Kidney tubule cell (primary cell): ENCODE measurements around the gene LEMD2.

Experiments used
- DNase-seq: peaks from one replicate; pipeline ENCODE4 v3.0.0-alpha.2; 2018; ENCODE audit warnings: low spot score

Gene LEMD2

GRCh38 chr6:33819021-33819420 is 30.1 kb upstream of the LEMD2 start:
- no peak for DNase-seq

- DNase-seq = no peak
Measured at GRCh38 chr6:33818293-33818692, 29.4 kb upstream of the LEMD2 start.

GRCh38 chr6:33817489-33817888 is 28.6 kb upstream of the LEMD2 start:
- no peak for DNase-seq

- no peak for DNase-seq
Measured at GRCh38 chr6:33816911-33817310, 28.0 kb upstream of the LEMD2 start.

GRCh38 chr6:33815854-33816253 is 26.9 kb upstream of the LEMD2 start:
- peak; percentile 7 for DNase-seq

GRCh38 chr6:33813990-33814985 is 25.4 kb upstream of the LEMD2 start:
- no peak for DNase-seq

GRCh38 chr6:33813246-33813904 is 24.4 kb upstream of the LEMD2 start:
- DNase-seq = no peak

GRCh38 chr6:33812669-33813068 is 23.7 kb upstream of the LEMD2 start:
- peak; percentile 49 for DNase-seq

- DNase-seq = no peak
Measured at GRCh38 chr6:33809594-33809993, 20.7 kb upstream of the LEMD2 start.

- DNase-seq = no peak
Measured at GRCh38 chr6:33808641-33809180, 19.8 kb upstream of the LEMD2 start.

- DNase-seq = no peak
Measured at GRCh38 chr6:33807606-33808005, 18.7 kb upstream of the LEMD2 start.

- no peak for DNase-seq
Measured at GRCh38 chr6:33806841-33807240, 17.9 kb upstream of the LEMD2 start.

GRCh38 chr6:33803571-33804053 is 14.7 kb upstream of the LEMD2 start, which contains the start of gene MLN:
TSS of gene MLN (minus strand) at chr6:33804003. CDS start at chr6:33801163, 2,840 bp downstream.
- DNase-seq = no peak

- DNase-seq = no peak
Measured at GRCh38 chr6:33802186-33802958, 13.4 kb upstream of the LEMD2 start.

GRCh38 chr6:33801611-33802010 is 12.7 kb upstream of the LEMD2 start:
- no peak for DNase-seq

GRCh38 chr6:33800248-33800969 is 11.5 kb upstream of the LEMD2 start:
- no peak for DNase-seq

- no peak for DNase-seq
Measured at GRCh38 chr6:33799454-33800113, 10.7 kb upstream of the LEMD2 start.

- no peak for DNase-seq
Measured at GRCh38 chr6:33798343-33798848, 9.5 kb upstream of the LEMD2 start.

- no peak for DNase-seq
Measured at GRCh38 chr6:33797626-33798342, 8.9 kb upstream of the LEMD2 start.
